Posterior vena cava (tissue), 2 donors: ENCODE measurements around the gene VTI1A. TPM values are rescaled to one million over a fixed set of nuclear protein-coding genes. Genes with fewer than 3 reads are reported as not detected.

ENCODE experiments used
- DNase-seq: peaks from one replicate; pipeline ENCODE4 v3.0.0-alpha.2; 2020; ENCODE audit warnings: low spot score
- intact Hi-C, 2 donors: fragments of 100-400 bp; cut with DNase I; formaldehyde crosslinking; loops; one replicate each; pipeline versions ENCODE4 v1.14.1 to v1.14.2; 2022 to 2023
- total RNA-seq, 2 donors: library from RNA; stranded (reverse); fragmentation: NEBNext Ultra II Directional; extraction: Animal tissue kit (Norgen Biotek cat#: 25700); gene quantifications; one replicate each; pipeline ENCODE4 v1.2.1, GENCODE V29; 2021
- donor health status: DM: yes; HTN: yes; CAD: no.
- donor health status: DM: yes; HTN: yes; CAD: no.

VTI1A gene
- total RNA-seq, 2 donors from 2014 or later, result 32.3 to 35.5 TPM

DNA sequence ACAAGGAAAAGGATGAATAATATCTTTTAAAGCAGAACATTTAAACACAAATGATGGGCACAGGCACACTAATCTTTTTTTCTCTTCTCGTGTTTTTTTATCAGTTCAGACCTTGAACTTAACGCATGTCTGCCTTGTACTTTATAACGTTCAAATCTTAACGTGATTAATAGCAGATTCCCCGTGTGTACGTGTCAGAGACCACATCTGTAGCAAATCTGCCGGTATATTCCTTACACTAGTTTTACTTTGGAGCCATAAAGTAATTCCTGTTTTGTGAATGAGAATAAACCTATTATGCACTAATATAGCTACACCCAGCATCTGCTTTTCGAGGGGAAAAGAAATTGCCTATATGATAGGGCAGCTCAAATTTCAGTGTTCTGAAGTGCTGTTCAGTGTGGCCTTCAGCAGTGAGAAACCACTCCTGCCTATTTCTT lies 337.0 kb downstream of the VTI1A start:
- DNase-seq, result no peak
- intact Hi-C loops, result no loop called here

DNA sequence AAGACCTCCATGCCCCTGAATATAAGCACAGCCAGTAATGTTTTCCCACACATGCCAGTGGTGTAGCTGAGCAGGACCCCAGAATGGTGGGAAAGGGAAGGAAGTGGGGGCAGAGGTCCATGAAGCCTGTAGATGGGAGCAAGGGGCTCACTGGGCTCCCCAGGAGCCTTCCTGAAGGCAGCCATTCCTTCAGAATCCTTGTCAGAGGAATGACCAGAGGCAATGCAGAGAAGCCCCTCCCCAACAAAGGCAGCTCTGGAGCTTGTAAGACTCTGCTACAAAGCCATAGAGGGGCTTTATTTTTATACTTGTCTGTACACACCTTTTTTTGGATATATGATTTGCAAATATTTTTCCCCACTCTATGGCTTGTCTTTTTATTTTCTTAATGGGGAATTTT lies 338.1 kb downstream of the VTI1A start:
- intact Hi-C loops, result no loop called here
- no peak for DNase-seq

DNA sequence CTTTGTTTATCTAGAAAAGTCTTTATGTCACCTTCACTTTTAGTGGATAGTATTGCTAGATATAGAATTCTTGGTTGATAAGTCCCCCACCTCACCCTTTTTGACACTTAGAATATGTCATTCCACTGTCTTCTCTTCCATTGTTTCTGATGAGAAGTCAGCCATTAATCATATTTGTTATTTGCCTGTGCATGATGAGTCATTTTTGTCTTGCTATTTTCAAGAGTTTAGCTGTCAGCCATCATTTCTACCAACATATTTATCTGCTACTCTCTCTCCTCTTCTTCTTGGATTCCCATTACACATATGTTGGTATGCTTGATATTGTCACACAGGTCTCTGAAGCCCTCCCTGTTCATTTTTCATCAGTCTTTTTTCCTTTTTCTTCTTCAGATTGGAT lies 342.2 kb downstream of the VTI1A start:
- intact Hi-C loops, result no loop called here
- no peak for DNase-seq

DNA sequence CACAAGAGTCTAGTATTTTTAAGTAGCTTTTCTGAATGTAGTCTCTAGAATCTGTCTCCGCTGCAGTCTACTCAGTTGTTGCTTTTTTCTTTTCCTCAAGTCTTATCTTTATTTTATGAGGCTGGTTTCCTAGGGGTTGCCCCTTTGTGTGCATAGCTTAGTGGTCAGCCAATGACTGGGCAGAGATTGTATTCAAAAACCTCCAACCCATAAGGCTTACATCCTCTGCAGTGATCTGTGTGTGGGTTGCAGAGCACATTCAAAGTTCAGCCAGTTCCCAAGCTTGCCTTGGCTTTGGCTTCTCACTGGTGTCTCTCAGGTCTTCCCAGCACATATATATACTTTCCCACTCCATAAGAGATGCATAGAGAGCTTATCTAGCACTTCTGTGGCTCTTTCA lies 343.0 kb downstream of the VTI1A start:
- DNase-seq, result no peak
- intact Hi-C loops, result no loop called here

DNA sequence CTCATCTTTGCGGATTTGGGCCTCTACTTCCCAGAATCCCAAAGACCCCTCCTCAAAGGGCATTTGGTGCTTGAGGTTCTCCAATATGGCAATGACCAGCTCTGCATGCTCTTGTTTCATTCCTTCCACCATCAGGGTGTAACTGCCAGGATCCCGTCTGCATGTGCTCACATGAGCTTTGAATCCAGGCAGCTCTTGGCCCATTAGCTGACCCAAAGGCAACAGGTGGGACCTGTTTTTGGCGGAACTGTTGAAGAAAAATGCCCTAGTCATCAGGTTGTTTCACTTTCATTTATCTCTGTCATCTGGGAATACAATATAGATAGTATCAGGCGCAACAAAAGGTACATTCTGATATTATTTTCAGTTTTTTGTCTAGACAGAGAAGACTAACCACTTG lies 343.9 kb downstream of the VTI1A start:
- no peak for DNase-seq
- intact Hi-C loops, result no loop called here

DNA sequence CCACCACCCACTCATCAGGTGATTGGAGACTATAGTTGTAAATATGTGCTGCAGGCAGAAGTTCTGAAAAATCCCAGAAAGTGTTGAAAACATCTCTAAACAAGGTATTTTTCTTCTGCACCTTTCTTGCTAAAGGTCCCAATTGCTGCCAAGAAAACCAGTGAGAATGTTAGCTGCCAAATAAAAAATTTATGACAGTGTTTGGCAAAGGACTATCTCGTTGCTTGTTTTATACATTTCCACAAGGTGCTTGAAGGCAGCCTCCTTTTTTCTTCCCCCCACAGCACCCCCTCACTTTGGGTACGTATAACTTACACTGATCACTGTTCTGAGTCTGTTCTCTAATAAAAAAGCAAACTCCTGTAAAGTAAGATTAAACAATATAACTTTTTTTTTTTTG lies 344.4 kb downstream of the VTI1A start:
- no peak for DNase-seq
- intact Hi-C loops, result no loop called here

DNA sequence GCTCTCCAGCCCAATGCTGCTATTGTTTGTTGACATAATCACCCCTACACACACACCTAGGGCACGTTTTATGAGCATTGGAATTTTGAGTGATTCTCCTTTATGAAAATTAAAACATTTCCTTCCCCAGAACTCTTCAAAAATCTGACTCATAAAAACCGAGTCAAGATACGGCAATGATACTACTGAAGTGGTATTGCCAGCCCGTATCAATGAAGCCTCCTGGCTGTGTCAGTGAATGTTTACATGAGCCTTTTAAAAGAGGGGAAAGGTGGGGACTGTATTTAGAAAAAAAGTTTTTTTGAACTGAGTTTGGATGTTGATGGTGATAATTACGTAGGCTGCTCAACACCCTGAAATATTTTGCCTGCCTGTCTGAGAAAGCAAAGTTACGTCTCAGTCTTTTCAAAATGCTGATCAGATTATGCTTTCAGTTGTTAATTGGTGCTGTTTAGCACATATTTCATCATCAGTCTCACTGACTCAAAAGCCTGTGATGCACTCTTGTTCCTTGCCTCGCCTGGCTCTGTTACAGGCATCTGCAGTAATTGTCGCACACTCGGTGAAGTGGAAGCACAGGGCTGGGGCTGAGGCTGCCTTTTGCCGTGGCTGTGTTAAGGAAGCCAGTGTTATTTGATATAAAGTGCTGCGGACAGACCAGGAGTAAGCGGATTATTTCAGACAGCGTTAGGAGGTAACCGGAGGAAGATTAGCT lies 345.6 kb downstream of the VTI1A start:
- DNase-seq, result peak; percentile 84

DNA sequence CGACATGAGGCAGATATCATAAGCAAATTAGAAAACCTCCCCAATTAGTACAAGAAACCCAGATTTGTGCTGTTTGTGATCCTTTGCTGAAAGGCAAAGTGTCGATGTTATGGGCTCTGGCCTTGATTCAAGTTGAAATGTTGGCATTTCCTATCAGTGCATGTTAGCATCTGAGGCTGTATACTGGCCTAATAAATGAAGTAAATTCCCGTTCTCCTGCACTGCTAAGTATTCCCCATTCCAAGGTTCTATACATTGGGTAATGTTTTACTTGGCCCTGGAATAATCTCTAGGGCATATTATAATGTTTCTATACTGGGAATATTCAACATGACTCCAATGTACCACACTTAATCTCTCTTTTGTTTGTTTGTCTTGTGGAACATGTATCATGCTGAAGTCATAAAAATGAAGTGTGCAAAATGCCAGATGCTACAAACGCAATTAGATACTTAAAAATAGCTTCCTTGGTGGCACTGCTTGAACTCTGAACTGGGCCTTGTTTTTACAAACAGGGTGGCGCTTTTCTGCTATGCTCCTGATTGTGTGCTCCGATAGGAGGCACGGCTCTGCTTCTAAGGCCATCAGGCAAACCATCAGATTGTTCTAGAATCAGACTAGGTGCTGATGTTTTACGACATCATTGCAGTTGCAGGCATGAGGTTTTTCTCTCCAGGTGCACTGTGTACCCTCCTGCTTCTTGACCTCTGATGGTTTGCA lies 346.3 kb downstream of the VTI1A start:
- intact Hi-C loops, result no loop called here
- no peak for DNase-seq

More for the DNA sequence above, 345.6 kb downstream of the VTI1A start:
- intact Hi-C loops, result no loop called here

DNA sequence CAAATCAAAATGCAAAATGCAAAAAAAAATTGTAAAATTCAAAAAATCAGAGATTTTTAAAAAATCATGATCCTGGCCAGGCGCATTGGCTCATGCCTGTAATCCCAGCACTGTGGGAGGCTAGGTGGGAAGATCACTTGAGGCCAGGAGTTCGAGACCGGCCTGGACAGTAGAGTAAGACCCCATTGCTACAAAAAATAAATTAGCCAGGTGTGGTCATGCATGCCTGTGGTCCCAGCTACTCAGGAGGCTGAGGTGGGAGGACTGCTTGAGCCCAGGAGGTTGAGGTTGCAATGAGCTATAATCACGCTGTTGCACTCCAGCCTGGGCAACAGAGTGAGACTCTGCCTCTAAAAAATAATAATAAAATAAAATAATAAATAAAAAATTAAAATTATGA lies 347.2 kb downstream of the VTI1A start:
- no peak for DNase-seq
- intact Hi-C loops, result no loop called here

DNA sequence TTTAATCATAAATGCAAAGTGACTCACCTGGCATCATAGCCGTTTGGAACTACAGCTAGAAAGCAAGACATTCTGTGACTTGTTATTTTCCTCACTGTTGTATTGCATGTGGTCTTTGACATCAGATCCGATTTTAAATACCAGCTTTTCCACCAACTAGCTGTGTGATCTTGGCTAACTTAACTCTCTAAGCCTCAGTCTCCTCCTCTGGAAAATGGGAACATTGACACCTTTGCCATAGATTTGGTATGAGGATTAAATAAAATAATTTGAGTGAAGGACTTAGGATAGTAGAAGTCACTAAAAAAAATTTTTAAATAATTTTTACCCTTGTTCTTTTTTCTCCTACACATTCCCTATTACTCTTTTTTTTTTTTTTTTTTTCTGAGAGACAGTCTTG lies 348.1 kb downstream of the VTI1A start:
- intact Hi-C loops, result no loop called here
- DNase-seq, result no peak

DNA sequence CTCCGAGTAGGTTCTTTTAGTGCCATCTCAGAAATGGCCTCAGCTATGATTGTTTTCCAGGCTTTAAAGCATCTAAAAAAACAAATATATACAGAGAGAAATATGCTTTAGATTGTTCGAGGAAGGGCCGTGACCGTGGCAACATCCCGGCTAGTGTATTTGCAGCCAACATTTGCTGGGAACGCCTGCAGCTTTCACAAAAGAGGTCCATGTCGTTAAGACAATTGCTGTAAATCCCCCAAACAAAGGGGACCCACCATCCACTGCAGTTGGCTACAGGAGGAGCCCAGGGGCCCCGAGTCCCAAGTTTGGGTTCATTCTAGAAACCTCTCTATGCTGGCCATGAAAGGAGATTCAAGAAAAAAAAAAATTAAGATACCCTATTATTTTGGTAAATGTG lies 350.2 kb downstream of the VTI1A start:
- DNase-seq, result no peak
- intact Hi-C loops, result no loop called here

DNA sequence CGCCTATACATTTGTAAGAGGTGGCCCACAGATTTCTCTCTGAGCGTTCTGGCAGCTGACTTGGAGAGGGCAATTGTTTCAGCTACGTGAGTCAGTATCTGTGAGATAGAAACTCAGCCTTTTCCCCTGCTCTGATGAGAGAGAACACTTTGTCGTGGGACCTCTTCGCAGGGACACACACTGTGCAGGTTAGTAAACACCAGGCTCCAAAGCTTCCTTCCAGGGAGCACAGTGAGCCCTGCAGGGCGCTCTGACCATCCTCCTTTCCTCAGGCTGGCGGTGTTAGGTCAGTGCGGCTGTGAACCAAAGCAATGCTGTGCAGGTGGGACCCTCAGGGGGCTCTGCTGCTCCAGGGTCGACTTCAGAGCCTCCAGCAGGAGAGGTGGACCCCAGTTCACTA lies 350.8 kb downstream of the VTI1A start:
- no peak for DNase-seq
- intact Hi-C loops, result no loop called here

DNA sequence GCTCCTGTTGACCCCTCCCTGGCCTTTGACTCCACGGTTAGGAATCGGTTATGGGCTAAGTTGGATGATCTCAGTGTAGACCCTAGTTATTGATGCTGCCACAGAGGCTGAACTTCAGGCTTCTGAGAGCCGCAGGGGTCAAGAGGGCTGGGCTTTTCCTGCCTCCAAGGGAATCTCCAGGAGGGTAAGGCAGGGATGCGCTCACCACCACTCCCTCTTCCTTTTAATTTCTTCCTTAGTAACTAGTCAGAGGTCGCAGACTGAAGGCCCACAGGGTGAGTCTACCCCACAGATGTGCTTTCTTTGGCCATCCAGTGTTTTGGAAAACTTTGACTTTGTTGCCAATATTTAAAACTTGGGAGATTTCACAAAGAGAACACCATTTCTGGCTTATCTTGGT lies 352.0 kb downstream of the VTI1A start:
- no peak for DNase-seq
- intact Hi-C loops, result no loop called here

DNA sequence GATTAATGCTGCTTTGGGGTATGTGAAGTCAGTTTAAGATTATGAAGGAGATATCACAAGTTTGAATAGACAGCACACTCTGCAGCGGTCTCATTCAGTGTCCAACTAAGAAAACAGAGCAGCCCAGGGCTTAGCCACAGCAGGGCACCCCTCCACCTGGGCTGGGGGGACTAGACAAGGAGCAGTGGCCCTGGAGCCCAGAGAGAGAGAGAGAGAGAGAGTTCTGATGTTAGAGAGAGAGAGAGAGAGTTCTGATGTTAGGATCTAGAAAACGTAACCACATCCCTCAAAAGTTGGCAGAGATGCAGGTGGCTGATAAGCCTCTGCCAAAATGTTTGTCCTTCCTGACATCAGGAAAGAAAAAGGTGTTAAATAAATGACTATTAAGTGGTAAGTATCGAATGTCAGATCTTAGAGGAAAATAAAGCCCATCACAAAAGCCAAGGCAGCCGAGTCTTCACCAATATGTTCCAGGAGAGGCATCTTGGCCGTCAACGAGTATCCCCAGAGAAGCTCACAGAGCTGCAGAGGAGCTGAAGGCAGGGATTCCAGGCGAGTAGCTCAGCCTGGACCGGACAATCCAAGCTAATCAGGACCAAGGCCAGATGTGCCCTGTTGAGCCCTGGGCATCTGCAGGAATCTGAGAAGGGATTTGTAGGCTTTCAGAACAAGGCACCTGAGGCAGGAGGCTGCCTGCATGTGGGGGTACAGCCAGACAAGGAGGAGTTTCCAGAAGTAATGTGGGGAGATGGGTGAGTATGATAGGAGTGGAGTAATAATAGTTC lies 352.9 kb downstream of the VTI1A start:
- intact Hi-C loops, result no loop called here
- DNase-seq, result no peak

DNA sequence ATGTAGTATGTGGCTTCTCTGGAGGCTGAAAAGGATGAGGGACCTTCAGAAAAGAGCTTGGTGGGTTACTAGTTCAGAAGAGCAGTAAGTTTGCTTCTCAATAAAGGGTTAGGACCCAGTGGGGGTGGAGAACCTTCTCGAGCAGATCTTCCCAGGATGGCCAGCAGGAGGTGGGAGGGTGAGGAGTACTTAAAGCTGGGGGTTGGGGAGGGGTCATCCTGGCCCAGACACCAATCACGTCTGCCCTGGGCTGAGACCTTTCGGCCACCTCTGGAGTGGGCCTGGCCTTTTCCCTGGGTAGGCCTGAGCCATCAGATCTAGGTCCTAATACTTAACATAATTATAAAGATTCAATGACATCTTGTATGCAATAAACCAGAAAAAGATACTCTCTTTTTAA lies 354.0 kb downstream of the VTI1A start:
- intact Hi-C loops, result no loop called here
- no peak for DNase-seq

DNA sequence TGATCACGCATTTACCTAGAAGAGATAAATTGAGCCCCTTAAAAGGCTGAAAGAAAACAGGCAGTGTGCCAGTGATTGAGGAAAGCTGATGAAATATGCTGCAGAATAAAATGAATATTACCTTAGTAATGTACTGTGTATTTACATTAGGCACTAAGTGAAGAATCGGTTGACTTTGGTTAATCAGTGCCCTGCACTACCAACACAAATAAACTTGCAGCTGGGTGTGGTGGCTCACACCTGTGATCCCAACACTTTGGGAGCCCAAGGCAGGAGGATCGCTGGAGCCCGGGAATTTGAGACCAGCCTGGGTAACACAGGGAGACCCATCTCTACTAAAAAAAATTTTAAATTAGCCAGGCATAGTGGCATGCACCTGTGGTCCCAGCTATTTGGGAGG lies 354.7 kb downstream of the VTI1A start:
- DNase-seq, result no peak
- intact Hi-C loops, result no loop called here

DNA sequence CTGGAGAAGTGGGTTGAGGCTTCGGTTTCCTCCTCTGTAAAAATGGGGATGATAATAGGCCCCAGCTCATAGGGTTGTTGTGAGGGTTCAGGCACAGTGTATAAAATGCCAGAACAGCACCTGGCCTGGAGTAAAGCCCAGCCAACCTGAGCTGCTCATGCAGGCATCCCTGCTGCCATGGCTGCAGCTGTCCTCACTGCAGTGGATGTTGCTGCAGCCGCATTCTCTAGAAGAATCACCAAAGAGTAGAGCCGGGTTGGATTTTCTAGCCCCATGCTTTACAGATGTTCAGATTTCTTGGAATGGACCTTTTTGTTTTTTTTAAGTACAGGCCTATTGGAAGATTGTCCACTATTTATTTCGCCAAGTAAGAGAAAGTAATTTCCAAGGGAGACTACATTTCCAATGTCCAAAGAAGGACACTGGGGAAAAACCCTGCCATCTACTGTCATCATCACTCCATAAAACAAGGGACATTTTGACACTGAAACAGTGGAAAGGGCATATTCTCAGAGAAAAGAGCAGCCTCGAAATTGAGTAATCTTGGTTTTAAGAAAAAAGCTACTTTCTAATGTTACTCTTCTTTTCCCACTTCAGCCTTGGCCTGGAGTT lies 355.5 kb downstream of the VTI1A start:
- DNase-seq, result no peak
- intact Hi-C loops, result no loop called here

DNA sequence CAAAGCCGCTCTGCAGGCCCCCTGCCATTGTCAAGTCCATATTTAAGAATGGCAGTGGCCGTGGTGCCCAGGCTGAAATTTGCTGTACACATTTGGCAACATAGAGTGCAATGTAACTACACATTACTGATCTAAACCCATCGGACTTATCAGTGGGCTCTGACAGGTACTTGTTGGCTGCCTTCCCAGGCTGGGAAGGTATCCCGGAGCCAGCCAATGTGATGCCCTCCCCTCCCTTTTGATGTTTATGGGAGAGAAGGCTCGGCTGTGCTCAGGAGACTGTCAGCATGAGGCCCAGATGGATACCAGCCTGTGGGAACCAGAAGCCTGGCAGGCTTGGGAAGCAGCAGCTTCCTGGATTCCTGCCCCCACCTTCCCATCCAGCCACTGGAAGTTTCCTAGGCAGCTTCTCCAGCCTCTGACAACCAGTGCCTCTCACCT lies 357.0 kb downstream of the VTI1A start:
- no peak for DNase-seq
- intact Hi-C loops, result no loop called here

DNA sequence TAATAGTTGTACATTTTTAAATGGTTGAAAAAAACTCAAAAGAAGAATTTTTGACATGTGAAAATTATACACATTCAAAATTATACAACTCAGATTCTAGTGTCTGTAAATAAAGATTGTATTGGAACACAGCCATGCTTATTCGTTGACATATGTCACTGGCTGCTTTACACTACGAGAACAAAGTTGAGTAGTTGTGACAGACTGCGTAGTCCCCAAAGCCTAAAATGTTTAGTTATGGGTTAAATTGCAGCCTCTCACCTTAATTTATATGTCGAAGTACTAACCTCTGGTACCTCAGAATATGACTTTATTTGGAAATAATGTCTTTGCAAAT lies 358.2 kb downstream of the VTI1A start:
- intact Hi-C loops, result no loop called here
- DNase-seq, result no peak

DNA sequence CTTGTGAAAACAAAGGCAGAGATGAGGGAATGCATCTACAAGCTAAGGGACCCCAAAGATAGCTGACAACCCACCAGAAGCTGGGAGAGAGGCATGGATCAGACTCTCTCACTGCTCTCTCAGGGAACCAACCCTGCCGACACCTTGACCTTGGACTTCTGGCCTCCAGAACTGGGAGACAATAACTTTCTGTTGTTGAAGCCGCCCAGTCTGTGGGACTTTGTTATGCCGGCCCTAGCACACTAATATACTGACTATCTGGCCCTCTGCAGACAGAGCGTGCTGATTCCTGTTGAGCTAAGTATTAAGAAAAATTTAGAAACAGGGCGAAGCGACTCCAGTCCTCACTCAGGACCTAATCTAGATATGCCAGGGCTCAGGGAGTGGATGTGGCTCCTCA lies 358.7 kb downstream of the VTI1A start:
- DNase-seq, result no peak
- intact Hi-C loops, result no loop called here
